Sigmoid colon (tissue), 7 donors: ENCODE results near the gene PPP6R3. TPM values are rescaled to one million over a fixed set of nuclear protein-coding genes. Genes with fewer than 3 reads are reported as not detected.

Experiments used
- DNase-seq: peaks from one replicate; pipeline ENCODE4 v3.0.0-alpha.2; 2019
- H3K27ac ChIP-seq, 4 donors: fragments of 200-600 bp; sonication (generic); one replicate each; pipeline ENCODE4 v1.5.1; 2016 to 2019; ENCODE audit warnings: mild to moderate bottlenecking in 1 of 4
- H3K27me3 ChIP-seq, 3 donors: fragments of 200-600 bp; sonication (generic); one replicate each; pipeline ENCODE4 v1.5.1; 2019; ENCODE audit warnings: mild to moderate bottlenecking in 1 of 3
- H3K36me3 ChIP-seq, 4 donors: fragments of 200-600 bp; sonication (generic); one replicate each; pipeline ENCODE4 v1.5.1; 2016 to 2019
- H3K4me1 ChIP-seq, 4 donors: fragments of 200-600 bp; sonication (generic); one replicate each; pipeline ENCODE4 v1.5.1; 2017 to 2019
- H3K4me3 ChIP-seq, 4 donors: fragments of 200-600 bp; sonication (generic); one replicate each; pipeline ENCODE4 v1.5.1; 2017 to 2019; ENCODE audit warnings: mild to moderate bottlenecking in 2 of 4, moderate library complexity in 1 of 4
- H3K9me3 ChIP-seq, 4 donors: fragments of 200-600 bp in 3 of 4; sonication (generic) in 3 of 4; one replicate each; pipeline versions ENCODE4 v1.5.1 to v1.6.1; 2013 to 2019
- CTCF ChIP-seq, 4 experiments: fragments of 450-650 bp in 3 of 4; fragments of 200-600 bp in 1 of 4; IDR thresholded peaks; one replicate each; pipeline ENCODE4 v1.5.1; 2016 to 2019; ENCODE audit warnings: antibody characterized with exemption in 4 of 4, mild to moderate bottlenecking in 3 of 4, moderate library complexity in 2 of 4
- EP300 ChIP-seq, 4 donors: sonication (generic); formaldehyde crosslinking; IDR thresholded peaks; one replicate each; pipeline ENCODE4 v1.6.1; 2017; ENCODE audit warnings: antibody characterized with exemption in 4 of 4
- POLR2A ChIP-seq, 2 donors: fragments of 450-650 bp; IDR thresholded peaks; one replicate each; pipeline ENCODE4 v1.6.1; 2016; ENCODE audit warnings: antibody characterized with exemption in 2 of 2, mild to moderate bottlenecking in 2 of 2, moderate library complexity in 2 of 2
- POLR2AphosphoS5 ChIP-seq, 4 donors: sonication (generic); formaldehyde crosslinking; IDR thresholded peaks; one replicate each; pipeline ENCODE4 v1.6.1; 2017; ENCODE audit warnings: antibody characterized with exemption in 4 of 4
- WGBS, 2 donors: extraction: QIAGEN DNeasy Blood & Tissue Kit; methylation state at CpG; one replicate each; pipeline ENCODE4 v1.1.7; 2013; 5-methylcytosine and 5-hydroxymethylcytosine counted together
- intact Hi-C: fragments of 100-400 bp; cut with DNase I; formaldehyde crosslinking; loops from one replicate; pipeline ENCODE4 v1.15.1; 2023
- polyA plus RNA-seq, 3 donors: library from polyadenylated mRNA; stranded (reverse); fragments of 200-250 nt; gene quantifications; one replicate each; pipeline ENCODE4 v1.2.3, GENCODE V29; 2013
- total RNA-seq, 4 donors: library from RNA; depleted of rRNA; stranded (reverse); fragments of >200 nt; gene quantifications; one replicate each; pipeline ENCODE4 v1.1.0, GENCODE V29; 2016
- donor health status: healthy with polysubstance abuse.
- donor health status: Bipolar disorder and iron deficiency.
- donor health status: healthy.

Gene PPP6R3
- total and polyA plus RNA-seq, 7 donors, result 24.0 to 157 (median 133) TPM

- 64 to 70% methylated on average over 16 of the region's 16 CpGs for WGBS, 2 donors
- Histone ChIP-seq H3K27me3 (peaks cover 0 to 35% (median 9%) of the 10 kb centered on the region in 3 donors), H3K9me3 (peaks cover 0 to 9% (median 2%) of the 10 kb centered on the region in 4 donors), H3K36me3 (no peaks in the 10 kb centered on the region), H3K27ac (no peak overlapping the region), H3K4me1 (no peaks in the 10 kb centered on the region), H3K4me3 (no peak overlapping the region)
- no peak for TF ChIP-seq CTCF (IDR thresholded peaks at IDR 0.05)
- no peak for TF ChIP-seq POLR2A (IDR thresholded peaks at IDR 0.05)
- TF ChIP-seq POLR2AphosphoS5 (IDR thresholded peaks at IDR 0.05), result no peak
- TF ChIP-seq EP300 (IDR thresholded peaks at IDR 0.05), result no peak
- DNase-seq, result no peak
- intact Hi-C loops, result no loop called here
Measured at GRCh38 chr11:68651985-68652682, 191.6 kb downstream of the PPP6R3 start.

- H3K9me3 ChIP-seq, result peaks cover 0 to 6% (median 1%) of the 10 kb centered on the region in 4 donors
- no peak for TF ChIP-seq EP300 (IDR thresholded peaks at IDR 0.05)
- TF ChIP-seq CTCF (IDR thresholded peaks at IDR 0.05), result no peak
- TF ChIP-seq POLR2A (IDR thresholded peaks at IDR 0.05), result no peak
- no peak for TF ChIP-seq POLR2AphosphoS5 (IDR thresholded peaks at IDR 0.05)
- H3K36me3 ChIP-seq, result no peaks in the 10 kb centered on the region
- no peaks in the 10 kb centered on the region for H3K4me1 ChIP-seq
- no peak overlapping the region for H3K27ac ChIP-seq
- no peak overlapping the region for H3K4me3 ChIP-seq
- 75 to 79% methylated on average over 12 of the region's 12 CpGs for WGBS, 2 donors
- H3K27me3 ChIP-seq, result peaks cover 0 to 35% (median 9%) of the 10 kb centered on the region in 3 donors
- DNase-seq, result no peak
- intact Hi-C loops, result no loop called here
Measured at GRCh38 chr11:68652683-68653156, 192.2 kb downstream of the PPP6R3 start.

GRCh38 chr11:68653486-68654430 lies 193.2 kb downstream of the PPP6R3 start:
- Histone ChIP-seq H3K9me3 (peaks cover 0 to 6% (median 1%) of the 10 kb centered on the region in 4 donors), H3K4me1 (no peaks in the 10 kb centered on the region), H3K27ac (no peak overlapping the region), H3K36me3 (no peaks in the 10 kb centered on the region), H3K4me3 (no peak overlapping the region), H3K27me3 (peaks cover 0 to 35% (median 9%) of the 10 kb centered on the region in 3 donors)
- DNase-seq, result no peak
- TF ChIP-seq CTCF (IDR thresholded peaks at IDR 0.05) (no peak), POLR2A (IDR thresholded peaks at IDR 0.05) (no peak), POLR2AphosphoS5 (IDR thresholded peaks at IDR 0.05) (no peak), EP300 (IDR thresholded peaks at IDR 0.05) (no peak)
- intact Hi-C loops, result no loop called here
- WGBS, 2 donors, result 75 to 89% methylated on average over 24 of the region's 24 CpGs

GRCh38 chr11:68654978-68655377 lies 194.4 kb downstream of the PPP6R3 start:
- Histone ChIP-seq H3K27ac (no peak overlapping the region), H3K9me3 (peaks cover 0 to 6% (median 1%) of the 10 kb centered on the region in 4 donors), H3K27me3 (peaks cover 0 to 34% (median 9%) of the 10 kb centered on the region in 3 donors), H3K36me3 (no peaks in the 10 kb centered on the region), H3K4me3 (no peak overlapping the region), H3K4me1 (peaks cover 0 to 6% (median 2%) of the 10 kb centered on the region in 4 donors)
- TF ChIP-seq EP300 (IDR thresholded peaks at IDR 0.05) (no peak), CTCF (IDR thresholded peaks at IDR 0.05) (no peak), POLR2AphosphoS5 (IDR thresholded peaks at IDR 0.05) (no peak), POLR2A (IDR thresholded peaks at IDR 0.05) (no peak)
- no peak for DNase-seq
- intact Hi-C loops, result no loop called here
- 92% methylated on average over 8 of the region's 8 CpGs for WGBS, 2 donors
